ENCODE results near the gene RASAL2. TPM values are rescaled to one million over a fixed set of nuclear protein-coding genes. Genes with fewer than 3 reads are reported as not detected.

The RASAL2 gene
- total RNA-seq, 2 experiments from 2014 or later: not detected

DNA sequence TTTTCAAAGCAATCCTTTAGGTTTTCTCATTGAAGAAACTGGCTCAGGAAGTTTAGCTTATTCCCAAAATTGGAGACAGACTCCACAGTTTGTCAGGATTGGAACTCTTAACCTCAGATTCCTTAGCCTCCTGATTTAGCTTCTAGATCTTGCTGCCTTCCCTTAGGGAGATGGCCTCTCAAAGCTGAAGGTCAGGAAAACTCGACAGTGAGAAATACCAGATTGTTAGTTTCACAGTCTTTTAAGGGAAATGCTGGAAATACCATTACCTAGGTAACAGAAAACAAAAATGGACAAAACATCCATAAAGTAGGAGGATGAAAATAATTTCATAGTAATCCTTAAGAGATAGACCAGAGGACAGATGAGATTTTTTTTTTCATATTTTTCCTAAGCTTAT, 7.8 kb downstream of the RASAL2 start:
- ChIA-PET CTCF (no interaction called here), POLR2A (no interaction called here)
- Mint-ChIP-seq H3K27me3 (peaks cover 10% of the 10 kb centered on the region), H3K9me3 (peaks cover 3% of the 10 kb centered on the region), H3K27ac (no peak overlapping the region), H3K4me1 (ENCODE audit: low read depth) (no peaks in the 10 kb centered on the region), H3K36me3 (ENCODE audit: low read depth) (no peaks in the 10 kb centered on the region), H3K4me3 (no peak overlapping the region)
- intact Hi-C loops (cut with micrococcal nuclease): no loop called here
- ATAC-seq: no peak
- TF ChIP-seq CTCF (IDR thresholded peaks at IDR 0.05): no peak
- DNase-seq: no peak

- no peak for TF ChIP-seq CTCF (IDR thresholded peaks at IDR 0.05)
- Mint-ChIP-seq H3K9me3 (peaks cover 3% of the 10 kb centered on the region), H3K36me3 (ENCODE audit: low read depth) (no peaks in the 10 kb centered on the region), H3K27ac (no peak overlapping the region), H3K4me1 (ENCODE audit: low read depth) (no peaks in the 10 kb centered on the region), H3K4me3 (no peak overlapping the region), H3K27me3 (peaks cover 7% of the 10 kb centered on the region)
- intact Hi-C loops (cut with micrococcal nuclease): no loop called here
- ChIA-PET CTCF (no interaction called here), POLR2A (no interaction called here)
- ATAC-seq (no peak), DNase-seq (no peak)
Measured at GRCh38 chr1:178102218-178102617, 8.3 kb downstream of the RASAL2 start.

DNA sequence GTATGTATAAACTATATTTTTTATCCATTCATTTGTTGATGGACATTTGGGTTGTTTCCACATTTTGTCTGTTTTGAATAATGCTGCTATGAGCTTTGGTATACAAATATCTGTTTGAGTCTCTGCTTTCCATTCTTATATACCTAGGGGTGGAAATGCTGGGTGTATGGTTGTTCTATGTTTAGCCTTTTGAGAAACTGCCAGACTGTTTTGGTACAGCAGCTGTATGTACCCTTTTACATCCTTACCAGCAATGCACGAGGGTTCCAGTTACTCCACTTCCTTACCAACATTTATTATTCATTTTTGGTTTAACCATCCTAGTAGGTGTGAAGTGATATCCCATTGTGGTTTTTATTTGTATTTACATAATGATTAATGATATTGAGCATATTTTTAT, 13.9 kb downstream of the RASAL2 start:
- H3K27ac Mint-ChIP-seq: no peak overlapping the region
- no peaks in the 10 kb centered on the region for H3K36me3 Mint-ChIP-seq (ENCODE audit: low read depth)
- no peak for DNase-seq
- intact Hi-C loops (cut with micrococcal nuclease): no loop called here
- ChIA-PET CTCF (no interaction called here), POLR2A (no interaction called here)
- H3K27me3 Mint-ChIP-seq: peaks cover 2% of the 10 kb centered on the region
- H3K4me3 Mint-ChIP-seq: no peak overlapping the region
- H3K4me1 Mint-ChIP-seq (ENCODE audit: low read depth): no peaks in the 10 kb centered on the region
- ATAC-seq: no peak
- peaks cover 3% of the 10 kb centered on the region for H3K9me3 Mint-ChIP-seq
- no peak for TF ChIP-seq CTCF (IDR thresholded peaks at IDR 0.05)

GRCh38 chr1:178109348-178110143, 15.6 kb downstream of the RASAL2 start:
- Mint-ChIP-seq H3K27ac (no peak overlapping the region), H3K4me3 (no peak overlapping the region), H3K27me3 (peaks cover 2% of the 10 kb centered on the region), H3K36me3 (ENCODE audit: low read depth) (no peaks in the 10 kb centered on the region), H3K4me1 (ENCODE audit: low read depth) (no peaks in the 10 kb centered on the region), H3K9me3 (peaks cover 3% of the 10 kb centered on the region)
- intact Hi-C loops (cut with micrococcal nuclease): no loop called here
- ATAC-seq (no peak), DNase-seq (no peak)
- POLR2A ChIA-PET: no interaction called here
- no peak for TF ChIP-seq CTCF (IDR thresholded peaks at IDR 0.05)
- CTCF ChIA-PET: interaction anchor here (1.1 kb wide), 1 partner anchor 13 kb away, joined by 3 read pairs; no protein-coding TSS in a partner anchor

DNA sequence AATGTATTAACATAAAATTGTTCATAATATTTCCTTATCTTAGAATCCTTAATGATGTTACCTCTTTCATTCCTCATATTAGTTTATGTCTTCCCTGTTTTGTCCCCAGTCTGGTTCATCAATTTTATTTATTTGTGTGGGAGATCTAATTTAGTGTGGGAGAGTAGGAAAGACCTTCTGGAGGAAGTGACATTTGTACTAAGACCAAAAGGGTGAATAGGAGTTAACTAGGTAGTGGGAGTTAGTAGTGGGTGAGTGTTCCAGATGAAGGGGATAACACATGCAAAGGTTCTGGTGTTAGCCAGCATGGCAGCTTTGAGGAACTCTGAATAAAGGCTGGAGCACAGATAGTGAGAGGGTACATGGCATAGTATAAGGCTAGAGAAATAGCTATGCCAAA, 21.4 kb downstream of the RASAL2 start:
- ChIA-PET CTCF (no interaction called here), POLR2A (no interaction called here)
- TF ChIP-seq CTCF (IDR thresholded peaks at IDR 0.05): no peak
- Mint-ChIP-seq H3K27me3 (peaks cover 2% of the 10 kb centered on the region), H3K36me3 (ENCODE audit: low read depth) (no peaks in the 10 kb centered on the region), H3K27ac (no peak overlapping the region), H3K9me3 (no peaks in the 10 kb centered on the region), H3K4me1 (ENCODE audit: low read depth) (no peaks in the 10 kb centered on the region), H3K4me3 (no peak overlapping the region)
- ATAC-seq (no peak), DNase-seq (no peak)
- intact Hi-C loops (cut with micrococcal nuclease): no loop called here

All from activated CD8-positive, alpha-beta T cell treated with anti-CD3 and anti-CD28 coated beads for 36 hours (primary cell).